A549 (cell line): ENCODE measurements around the gene ABHD8.

ENCODE experiments used
- CTCF ChIP-seq: fragments of >200 bp; sonication (Bioruptor Twin); formaldehyde crosslinking; IDR thresholded peaks from 3 replicates; pipeline ENCODE4 v1.5.1; 2016
- ESRRA ChIP-seq: fragments of 150-350 bp; IDR thresholded peaks from 2 replicates; pipeline ENCODE4 v1.6.1; 2014; ENCODE audit warnings: mild to moderate bottlenecking, low read length, borderline replicate concordance
- FOSB ChIP-seq: fragments of 250-450 bp; sonication (Bioruptor Pico); IDR thresholded peaks from 2 replicates; pipeline ENCODE4 v1.5.0; 2020; ENCODE audit warnings: mild to moderate bottlenecking, moderate library complexity
- HDAC2 ChIP-seq: fragments of 200-600 bp; sonication (generic); IDR thresholded peaks from 2 replicates; pipeline ENCODE4 v1.6.1; 2016
- HMGXB4 ChIP-seq: fragments of 250-450 bp; sonication (Bioruptor Pico); IDR thresholded peaks from 2 replicates; pipeline ENCODE4 v1.5.0; 2021; ENCODE audit warnings: mild to moderate bottlenecking, moderate library complexity, borderline replicate concordance
- MAX ChIP-seq: IDR thresholded peaks from 2 replicates; pipeline ENCODE4 v1.6.1; 2012
- MAZ ChIP-seq: fragments of 150-350 bp; IDR thresholded peaks from 2 replicates; pipeline ENCODE4 v1.6.1; 2014; ENCODE audit warnings: antibody characterized with exemption, low read depth, low read length, borderline replicate concordance
- POLR2A ChIP-seq: IDR thresholded peaks from 2 replicates; pipeline ENCODE4 v1.6.1; 2012; ENCODE audit warnings: mild to moderate bottlenecking, low read length
- POLR2AphosphoS2 ChIP-seq: conservative IDR thresholded peaks from 2 replicates; pipeline ENCODE4 v1.6.1; 2012; ENCODE audit warnings: low read length, improper control_type of control experiment, inconsistent platforms
- RARB ChIP-seq: fragments of 250-450 bp; sonication (Bioruptor Pico); IDR thresholded peaks from 2 replicates; pipeline ENCODE4 v1.8.0; 2021; ENCODE audit warnings: mild to moderate bottlenecking, moderate library complexity
- RCOR1 ChIP-seq: fragments of 150-350 bp; IDR thresholded peaks from 2 replicates; pipeline ENCODE4 v1.6.1; 2014; ENCODE audit warnings: antibody characterized with exemption, low read length, low read depth
- RFX5 ChIP-seq: fragments of 450-650 bp; IDR thresholded peaks from 2 replicates; pipeline ENCODE4 v1.7.1; 2014; ENCODE audit warnings: antibody characterized with exemption, mild to moderate bottlenecking, moderate library complexity
- RNF2 ChIP-seq: fragments of 200-600 bp; sonication (generic); IDR thresholded peaks from 2 replicates; pipeline ENCODE4 v1.6.1; 2016; ENCODE audit warnings: low read depth, mild to moderate bottlenecking, antibody characterized with exemption, moderate library complexity, borderline replicate concordance
- USF2 ChIP-seq: fragments of 450-650 bp; IDR thresholded peaks from 2 replicates; pipeline ENCODE4 v1.6.1; 2014; ENCODE audit warnings: antibody characterized with exemption

GRCh38 chr19:17283504-17283996 is 19.7 kb downstream of the ABHD8 start:
- TF ChIP-seq POLR2AphosphoS2 (no peak), POLR2A (no peak), CTCF (no peak), FOSB (CRISPR knock-in tag) (no peak), RCOR1 (no peak), MAZ (no peak), HDAC2 (no peak), HMGXB4 (no peak), RNF2 (no peak), RARB (CRISPR knock-in tag) (no peak), USF2 (no peak), MAX (no peak), ESRRA (no peak), RFX5 (no peak)
